GM12872 (cell line): ENCODE results near the gene NAMPT.

Source experiments
- CTCF ChIP-seq: IDR thresholded peaks from 3 replicates; pipeline ENCODE4 v1.5.1; 2011; ENCODE audit warnings: low read depth, mild to moderate bottlenecking, low read length, moderate library complexity; ENCODE audit not compliant: insufficient read depth

The NAMPT gene

GRCh38 chr7:106252568-106252967 lies 32.2 kb downstream of the NAMPT start:
- TF ChIP-seq CTCF = no peak

- no peak for TF ChIP-seq CTCF
Measured at GRCh38 chr7:106249488-106249887, 35.3 kb downstream of the NAMPT start.

- no peak for TF ChIP-seq CTCF
Measured at GRCh38 chr7:106248600-106248999, 36.2 kb downstream of the NAMPT start.

GRCh38 chr7:106247841-106248240 lies 36.9 kb downstream of the NAMPT start:
- no peak for TF ChIP-seq CTCF

- TF ChIP-seq CTCF = no peak
Measured at GRCh38 chr7:106246902-106247711, 37.7 kb downstream of the NAMPT start.

- TF ChIP-seq CTCF = no peak
Measured at GRCh38 chr7:106243893-106244292, 40.9 kb downstream of the NAMPT start.

- no peak for TF ChIP-seq CTCF
Measured at GRCh38 chr7:106239406-106239805, 45.4 kb downstream of the NAMPT start.
